Measurements from ENCODE around the gene CALHM6. TPM values are rescaled to one million over a fixed set of nuclear protein-coding genes. Genes with fewer than 3 reads are reported as not detected.

The CALHM6 gene
- total RNA-seq, 1 donor from 2014 or later, result not detected

DNA sequence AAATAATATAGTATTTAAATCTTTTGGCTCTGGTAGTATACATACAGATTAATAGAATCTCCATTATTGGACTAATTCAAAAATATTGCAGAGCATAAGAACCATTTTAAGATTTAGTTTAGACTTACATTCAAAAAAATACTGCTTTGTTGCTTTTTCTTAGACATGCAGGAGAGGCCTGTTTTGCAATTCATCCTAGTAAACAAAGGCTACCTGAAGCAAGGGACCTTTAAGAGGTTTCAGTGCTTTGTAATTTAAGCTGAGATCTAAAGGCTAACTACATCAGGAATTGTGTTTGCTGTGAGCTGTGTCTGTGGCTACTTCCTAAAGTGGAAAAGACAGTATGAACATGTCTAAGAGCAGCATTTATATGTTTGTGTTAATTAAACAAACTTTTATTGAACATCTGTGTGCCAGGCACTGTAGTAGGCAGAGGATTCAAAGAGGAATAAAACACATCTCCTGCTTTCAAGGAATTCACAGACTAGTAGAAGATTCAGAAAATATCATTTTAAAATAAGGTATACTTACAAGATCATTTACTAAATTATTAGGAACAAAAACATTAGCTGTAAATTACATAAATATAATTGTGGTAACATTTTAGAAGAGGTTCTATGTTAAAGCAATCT is 29.1 kb upstream of the CALHM6 start:
- intact Hi-C loops (cut with DNase I), result no loop called here
- H3K27ac ChIP-seq, result no peak overlapping the region
- H3K27me3 ChIP-seq, result no peaks in the 10 kb centered on the region
- H3K36me3 ChIP-seq, result peaks cover 26 to 54% of the 10 kb centered on the region in 2 donors
- no peaks in the 10 kb centered on the region for H3K4me1 ChIP-seq
- TF ChIP-seq CTCF (IDR thresholded peaks at IDR 0.05), result no peak
- DNase-seq (ENCODE audit: low spot score in 2 of 2), result no peak
- no peak overlapping the region for H3K4me3 ChIP-seq
- no peaks in the 10 kb centered on the region for H3K9me3 ChIP-seq

DNA sequence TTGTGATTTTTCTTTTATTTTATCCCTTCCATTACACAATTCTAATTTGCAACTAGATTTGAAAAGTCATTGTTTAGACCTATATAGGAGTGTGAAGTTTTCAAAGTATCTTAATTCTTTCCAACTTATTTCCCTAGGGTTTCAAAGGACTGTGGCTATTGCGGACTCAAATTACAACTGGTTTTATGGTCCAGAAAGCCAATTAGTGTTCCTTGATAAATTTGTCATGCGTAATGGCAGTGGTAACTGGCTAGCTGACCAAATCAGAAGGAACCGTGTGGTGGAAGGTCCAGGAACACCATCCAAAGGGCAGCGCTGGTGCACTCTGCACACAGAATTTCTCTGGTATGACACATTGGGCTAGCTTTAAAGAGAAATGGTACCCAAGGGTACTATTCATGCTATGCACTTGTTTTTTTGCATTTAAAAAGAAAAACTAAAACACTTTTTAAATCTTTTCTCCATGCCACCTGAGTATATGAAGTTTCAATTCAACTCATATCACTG is 27.9 kb upstream of the CALHM6 start:
- intact Hi-C loops (cut with DNase I), result no loop called here
- no peak for TF ChIP-seq CTCF (IDR thresholded peaks at IDR 0.05)
- Histone ChIP-seq H3K27me3 (no peaks in the 10 kb centered on the region), H3K4me1 (no peaks in the 10 kb centered on the region), H3K9me3 (no peaks in the 10 kb centered on the region), H3K36me3 (peaks cover 16 to 47% of the 10 kb centered on the region in 2 donors), H3K4me3 (no peak overlapping the region), H3K27ac (no peak overlapping the region)
- DNase-seq (ENCODE audit: low spot score in 2 of 2), result no peak

DNA sequence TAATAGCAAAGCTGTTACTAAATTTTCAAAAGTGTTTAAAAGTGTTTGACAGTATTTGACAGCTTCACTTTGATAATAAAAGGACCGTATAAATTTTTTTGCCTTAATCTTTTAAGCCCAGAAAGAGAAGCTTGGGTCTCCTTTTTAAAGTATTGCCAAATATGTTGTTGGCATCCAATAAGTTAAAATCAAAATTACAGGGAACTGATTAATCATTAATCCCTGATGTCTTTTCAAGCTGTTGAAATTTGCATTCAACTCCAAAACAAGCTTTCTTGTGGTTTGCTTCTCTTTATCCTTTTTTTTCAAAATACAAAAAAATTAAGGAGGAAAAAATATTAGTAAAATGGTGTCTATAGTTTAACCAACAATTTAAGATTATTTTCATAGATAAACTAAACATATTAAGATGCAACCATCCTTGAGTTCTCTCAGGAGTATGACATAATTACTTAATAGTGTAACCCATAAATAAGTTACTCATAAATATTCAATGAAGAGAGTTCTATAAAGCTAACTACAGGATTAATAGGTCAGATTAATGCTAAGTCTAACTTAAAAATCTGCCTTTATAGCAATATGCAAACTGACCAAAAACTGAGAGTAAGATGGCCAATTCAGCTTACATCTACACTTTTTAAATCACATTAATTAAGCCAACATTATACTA is 27.0 kb upstream of the CALHM6 start:
- Histone ChIP-seq H3K9me3 (no peaks in the 10 kb centered on the region), H3K4me1 (peaks cover 0 to 6% of the 10 kb centered on the region in 2 donors), H3K4me3 (no peak overlapping the region), H3K27ac (no peak overlapping the region), H3K36me3 (peaks cover 12 to 47% of the 10 kb centered on the region in 2 donors), H3K27me3 (no peaks in the 10 kb centered on the region)
- TF ChIP-seq CTCF (IDR thresholded peaks at IDR 0.05), result no peak
- intact Hi-C loops (cut with DNase I), result no loop called here
- no peak for DNase-seq (ENCODE audit: low spot score in 2 of 2)

DNA sequence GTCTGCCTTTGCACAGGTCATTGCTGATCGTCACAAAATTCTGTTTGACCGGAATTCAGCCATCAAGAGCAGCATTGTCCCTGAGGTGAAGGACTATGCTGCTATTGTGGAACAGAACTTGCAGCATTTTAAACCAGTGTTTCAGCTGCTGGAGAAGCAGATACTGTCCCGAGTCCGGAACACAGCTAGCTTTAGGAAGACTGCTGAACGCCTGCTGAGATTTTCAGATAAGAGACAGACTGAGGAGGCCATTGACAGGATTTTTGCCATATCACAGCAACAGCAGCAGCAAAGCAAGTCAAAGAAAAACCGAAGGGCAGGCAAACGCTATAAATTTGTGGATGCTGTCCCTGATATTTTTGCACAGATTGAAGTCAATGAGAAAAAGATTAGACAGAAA is 24.6 kb upstream of the CALHM6 start:
- Histone ChIP-seq H3K4me1 (peaks cover 0 to 6% of the 10 kb centered on the region in 2 donors), H3K9me3 (no peaks in the 10 kb centered on the region), H3K36me3 (peaks cover 6 to 33% of the 10 kb centered on the region in 2 donors), H3K4me3 (no peak overlapping the region), H3K27me3 (no peaks in the 10 kb centered on the region), H3K27ac (no peak overlapping the region)
- intact Hi-C loops (cut with DNase I), result no loop called here
- no peak for TF ChIP-seq CTCF (IDR thresholded peaks at IDR 0.05)
- no peak for DNase-seq (ENCODE audit: low spot score in 2 of 2)

- no peak for TF ChIP-seq CTCF (IDR thresholded peaks at IDR 0.05)
- intact Hi-C loops (cut with DNase I), result no loop called here
- Histone ChIP-seq H3K36me3 (peaks cover 6 to 24% of the 10 kb centered on the region in 2 donors), H3K4me1 (peaks cover 0 to 6% of the 10 kb centered on the region in 2 donors), H3K27me3 (no peaks in the 10 kb centered on the region), H3K4me3 (no peak overlapping the region), H3K27ac (no peak overlapping the region), H3K9me3 (no peaks in the 10 kb centered on the region)
- no peak for DNase-seq (ENCODE audit: low spot score in 2 of 2)
Observed at GRCh38 chr6:116437656-116438055, 23.5 kb upstream of the CALHM6 start.
